ENCODE results near the gene UGT1A1. TPM values are rescaled to one million over a fixed set of nuclear protein-coding genes. Genes with fewer than 3 reads are reported as not detected.
"Not testable (repeated sequence)": the region's sequence is repeated elsewhere in the genome, so short reads cannot be mapped to it uniquely, and the experiment has no call there.

Gene UGT1A1
- total RNA-seq, 1 donor from 2014 or later, result not detected

DNA sequence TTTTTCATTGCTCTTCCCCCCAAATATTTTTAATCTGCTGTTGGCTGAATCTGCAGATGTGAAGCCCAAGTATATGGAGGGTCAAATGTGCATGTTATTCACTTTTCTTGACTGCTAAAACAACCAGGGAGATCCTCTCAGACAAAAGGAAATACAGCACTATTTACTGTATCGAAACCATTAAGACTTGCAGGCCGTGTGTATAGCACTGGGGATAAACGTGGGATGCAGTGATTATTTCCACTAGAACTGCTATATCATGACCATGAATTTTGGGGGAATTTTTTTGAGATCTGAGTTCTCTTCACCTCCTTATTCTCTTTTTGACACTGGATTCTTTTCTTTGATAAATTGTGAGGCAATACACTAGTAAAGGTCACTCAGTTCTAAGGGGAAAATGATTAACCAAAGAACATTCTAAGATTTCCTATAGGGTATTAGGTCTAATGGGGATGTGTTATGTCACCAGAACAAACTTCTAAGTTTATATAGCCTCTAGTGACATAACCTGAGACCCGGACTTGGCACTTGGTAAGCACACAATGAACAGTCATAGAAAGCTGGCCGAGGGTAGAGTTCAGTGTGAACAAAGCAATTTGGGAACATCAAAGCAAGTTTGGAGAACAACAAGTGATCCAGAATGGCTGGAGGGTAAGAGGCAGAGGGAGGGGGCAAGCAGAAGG is 14.9 kb upstream of the UGT1A1 start:
- no peaks in the 10 kb centered on the region for H3K4me1 Mint-ChIP-seq

DNA sequence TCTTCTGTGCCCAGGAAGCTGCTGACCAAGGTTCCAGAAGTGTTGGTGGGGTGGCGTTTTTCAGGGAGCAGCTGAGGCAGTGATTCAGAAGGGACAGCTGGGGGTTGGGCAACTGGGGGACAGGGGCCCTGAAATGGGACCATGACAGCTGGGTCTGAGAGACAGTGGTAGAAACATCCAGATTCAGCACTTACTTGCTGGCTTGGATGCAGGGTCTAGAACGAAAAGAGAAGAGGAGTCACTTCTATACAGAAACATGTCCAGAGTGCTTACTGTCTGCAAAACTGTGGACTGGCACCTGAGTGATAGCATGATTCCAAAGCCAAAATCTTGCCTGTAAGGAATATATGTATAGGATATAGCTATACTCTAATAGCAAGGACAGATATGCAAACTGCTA is 14.2 kb upstream of the UGT1A1 start:
- H3K9me3 Mint-ChIP-seq, result peaks cover 14% of the 10 kb centered on the region
- H3K27ac Mint-ChIP-seq (ENCODE audit: unreplicated experiment); H3K4me1 Mint-ChIP-seq; H3K27me3 Mint-ChIP-seq (ENCODE audit: low read depth); H3K4me3 Mint-ChIP-seq; DNase-seq (ENCODE audit: low read depth, low spot score); H3K36me3 Mint-ChIP-seq (ENCODE audit: low read depth): not testable (repeated sequence)

More for the DNA sequence above, 14.9 kb upstream of the UGT1A1 start:
- TF ChIP-seq, protein P1, sequence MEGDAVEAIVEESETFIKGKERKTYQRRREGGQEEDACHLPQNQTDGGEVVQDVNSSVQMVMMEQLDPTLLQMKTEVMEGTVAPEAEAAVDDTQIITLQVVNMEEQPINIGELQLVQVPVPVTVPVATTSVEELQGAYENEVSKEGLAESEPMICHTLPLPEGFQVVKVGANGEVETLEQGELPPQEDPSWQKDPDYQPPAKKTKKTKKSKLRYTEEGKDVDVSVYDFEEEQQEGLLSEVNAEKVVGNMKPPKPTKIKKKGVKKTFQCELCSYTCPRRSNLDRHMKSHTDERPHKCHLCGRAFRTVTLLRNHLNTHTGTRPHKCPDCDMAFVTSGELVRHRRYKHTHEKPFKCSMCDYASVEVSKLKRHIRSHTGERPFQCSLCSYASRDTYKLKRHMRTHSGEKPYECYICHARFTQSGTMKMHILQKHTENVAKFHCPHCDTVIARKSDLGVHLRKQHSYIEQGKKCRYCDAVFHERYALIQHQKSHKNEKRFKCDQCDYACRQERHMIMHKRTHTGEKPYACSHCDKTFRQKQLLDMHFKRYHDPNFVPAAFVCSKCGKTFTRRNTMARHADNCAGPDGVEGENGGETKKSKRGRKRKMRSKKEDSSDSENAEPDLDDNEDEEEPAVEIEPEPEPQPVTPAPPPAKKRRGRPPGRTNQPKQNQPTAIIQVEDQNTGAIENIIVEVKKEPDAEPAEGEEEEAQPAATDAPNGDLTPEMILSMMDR (conservative IDR thresholded peaks at IDR 0.05), result no peak
- Mint-ChIP-seq H3K9me3 (peaks cover 14% of the 10 kb centered on the region), H3K27me3 (ENCODE audit: low read depth) (peaks cover 3% of the 10 kb centered on the region), H3K27ac (ENCODE audit: unreplicated experiment) (no peak overlapping the region), H3K4me3 (no peak overlapping the region), H3K36me3 (ENCODE audit: low read depth) (peaks cover 9% of the 10 kb centered on the region)
- DNase-seq (ENCODE audit: low read depth, low spot score), result no peak

DNA sequence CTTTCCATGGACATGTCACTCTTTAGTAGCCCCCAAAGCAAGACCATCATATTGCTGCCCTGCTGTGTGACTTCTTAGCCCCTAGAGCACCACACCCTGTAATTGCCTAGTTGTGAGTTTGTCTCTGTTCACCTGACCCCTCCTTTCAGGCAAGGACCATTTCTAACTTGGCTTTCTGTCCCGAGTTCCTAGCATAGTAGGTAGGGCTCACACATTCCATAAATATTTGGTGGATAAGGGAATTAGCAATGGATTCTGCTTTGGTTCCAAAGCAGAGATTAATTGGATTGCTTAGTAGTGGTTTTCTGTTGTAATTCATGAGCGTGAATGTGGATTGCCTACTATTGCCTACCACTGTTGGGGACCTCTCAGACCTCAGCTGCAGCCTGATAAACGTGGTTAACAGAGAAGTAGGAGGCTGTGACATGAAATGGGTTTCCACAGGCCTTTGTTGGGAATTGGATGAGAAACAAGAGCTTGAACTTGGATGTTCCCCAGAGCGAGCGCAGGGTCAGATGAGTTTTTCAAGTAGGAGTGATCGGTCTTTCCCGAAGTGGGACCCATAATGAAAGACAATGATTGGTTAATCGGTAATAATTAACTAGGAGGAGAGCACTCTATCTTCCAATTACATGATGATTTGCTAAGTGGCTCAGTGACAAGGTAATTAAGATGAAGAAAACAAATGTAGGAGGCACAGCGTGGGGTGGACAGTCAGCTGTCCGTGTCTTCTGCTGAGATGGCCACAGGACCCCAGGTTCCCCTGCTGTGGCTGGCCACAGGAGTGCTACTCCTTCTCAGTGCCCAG is 13.4 kb upstream of the UGT1A1 start:
- H3K27ac Mint-ChIP-seq (ENCODE audit: unreplicated experiment), result no peak overlapping the region
- peaks cover 14% of the 10 kb centered on the region for H3K36me3 Mint-ChIP-seq (ENCODE audit: low read depth)
- peaks cover 3% of the 10 kb centered on the region for H3K27me3 Mint-ChIP-seq (ENCODE audit: low read depth)
- TF ChIP-seq, protein P1 (conservative IDR thresholded peaks at IDR 0.05), result no peak
- H3K9me3 Mint-ChIP-seq, result peaks cover 18% of the 10 kb centered on the region
- H3K4me3 Mint-ChIP-seq, result no peak overlapping the region
- no peaks in the 10 kb centered on the region for H3K4me1 Mint-ChIP-seq
- DNase-seq (ENCODE audit: low read depth, low spot score), result no peak

DNA sequence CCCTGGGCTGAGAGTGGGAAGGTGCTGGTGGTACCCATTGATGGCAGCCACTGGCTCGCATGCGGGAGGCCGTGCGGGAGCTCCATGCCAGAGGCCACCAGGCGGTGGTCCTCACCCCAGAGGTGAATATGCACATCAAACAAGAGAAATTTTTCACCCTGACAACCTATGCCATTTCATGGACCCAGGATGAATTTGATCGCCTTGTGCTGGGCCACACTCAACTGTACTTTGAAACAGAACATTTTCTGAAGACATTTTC is 12.9 kb upstream of the UGT1A1 start:
- no peak for DNase-seq (ENCODE audit: low read depth, low spot score)
- peaks cover 19% of the 10 kb centered on the region for H3K36me3 Mint-ChIP-seq (ENCODE audit: low read depth)
- H3K27me3 Mint-ChIP-seq (ENCODE audit: low read depth), result peaks cover 3% of the 10 kb centered on the region
- TF ChIP-seq, protein P1 (conservative IDR thresholded peaks at IDR 0.05), result no peak
- no peak overlapping the region for H3K4me3 Mint-ChIP-seq
- H3K9me3 Mint-ChIP-seq, result peaks cover 20% of the 10 kb centered on the region
- no peak overlapping the region for H3K27ac Mint-ChIP-seq (ENCODE audit: unreplicated experiment)
- no peaks in the 10 kb centered on the region for H3K4me1 Mint-ChIP-seq

DNA sequence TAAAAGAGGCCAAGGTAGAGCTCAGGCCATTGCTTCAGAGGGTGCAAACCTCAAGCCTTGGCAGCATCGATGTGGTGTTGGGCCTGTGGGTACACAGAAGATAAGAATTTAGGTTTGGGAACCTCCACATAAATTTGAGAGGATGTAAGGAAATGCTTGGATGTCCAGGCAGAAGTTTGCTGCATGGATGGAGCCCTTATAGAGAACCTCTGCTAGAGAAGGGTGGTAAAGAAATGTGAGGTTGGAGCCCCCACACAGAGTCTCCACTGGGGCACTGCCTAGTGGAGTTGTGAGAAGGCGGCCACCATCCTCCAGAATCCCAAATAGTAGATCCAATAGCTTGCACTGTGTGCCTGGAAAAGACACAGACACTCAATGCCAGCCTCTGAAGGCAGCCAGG is 9.4 kb upstream of the UGT1A1 start:
- not testable (repeated sequence) for H3K27me3 Mint-ChIP-seq (ENCODE audit: low read depth); H3K27ac Mint-ChIP-seq (ENCODE audit: unreplicated experiment); H3K4me1 Mint-ChIP-seq; DNase-seq (ENCODE audit: low read depth, low spot score); H3K4me3 Mint-ChIP-seq
- H3K36me3 Mint-ChIP-seq (ENCODE audit: low read depth), result peaks cover 19% of the 10 kb centered on the region
- H3K9me3 Mint-ChIP-seq, result peaks cover 27% of the 10 kb centered on the region

DNA sequence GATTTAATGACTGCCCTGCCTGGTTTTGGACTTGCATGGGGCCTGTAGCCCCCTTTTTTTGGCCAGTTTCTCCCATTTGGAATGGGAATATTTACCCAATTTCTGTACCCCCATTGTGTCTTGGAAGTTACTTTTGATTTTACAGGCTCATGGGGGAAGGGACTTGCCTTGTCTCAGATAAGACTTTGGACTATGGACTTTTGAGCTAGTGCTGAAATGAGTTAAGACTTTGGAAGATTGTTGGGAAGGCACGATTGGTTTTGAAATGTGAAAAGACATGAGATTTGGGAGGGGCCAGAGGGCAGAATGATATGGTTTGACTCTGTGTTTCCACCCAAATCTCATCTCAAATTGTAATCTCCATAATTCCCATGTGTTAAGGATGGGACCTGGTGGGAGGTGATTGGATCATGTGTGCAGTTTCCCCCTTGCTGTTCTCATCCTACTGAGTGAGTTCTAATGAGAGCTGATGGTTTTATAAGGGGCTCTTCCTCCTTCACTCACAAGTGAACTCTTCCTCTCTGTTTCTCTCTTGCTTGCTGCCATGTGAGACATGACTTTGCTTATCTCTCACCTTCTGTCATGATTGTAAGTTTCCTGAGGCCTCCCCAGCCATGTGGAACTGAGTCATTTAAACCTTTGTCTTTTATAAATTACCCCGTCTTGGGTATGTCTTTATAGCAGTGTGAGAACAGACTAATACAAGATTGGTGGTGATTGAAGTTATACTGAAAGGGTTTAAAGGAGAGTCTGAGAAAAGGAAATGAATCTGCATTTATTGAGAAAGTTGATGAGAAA is 8.7 kb upstream of the UGT1A1 start:
- Mint-ChIP-seq H3K9me3 (peaks cover 27% of the 10 kb centered on the region), H3K36me3 (ENCODE audit: low read depth) (peaks cover 19% of the 10 kb centered on the region)
- not testable (repeated sequence) for H3K27me3 Mint-ChIP-seq (ENCODE audit: low read depth); H3K4me1 Mint-ChIP-seq; DNase-seq (ENCODE audit: low read depth, low spot score); H3K4me3 Mint-ChIP-seq; H3K27ac Mint-ChIP-seq (ENCODE audit: unreplicated experiment)
